Activated CD4-positive, alpha-beta memory T cell treated with anti-CD3 and anti-CD28 coated beads for 36 hours (primary cell): Measurements from ENCODE around the gene ADGRE3. TPM values are rescaled to one million over a fixed set of nuclear protein-coding genes. Genes with fewer than 3 reads are reported as not detected.

Experiments used
- total RNA-seq, 2 experiments: library from RNA; stranded (reverse); gene quantifications; one replicate each; pipeline ENCODE4 v1.2.3, GENCODE V29; 2021

The ADGRE3 gene
- total RNA-seq, 2 experiments from 2014 or later = not detected

Other genes starting within 250 kb of the ADGRE3 start
- 100 to 1,000 TPM; 188 to 207 TPM for gene PKN1, start 241.5 kb downstream of the ADGRE3 start, total RNA-seq
- gene PTGER1, start 199.5 kb downstream of the ADGRE3 start, total RNA-seq = under 1 TPM; 0.29 to 0.41 TPM
- gene GIPC1, start 178.7 kb downstream of the ADGRE3 start, total RNA-seq = 10 to 100 TPM; 31.5 to 35.2 TPM
- gene DNAJB1, start 156.4 kb downstream of the ADGRE3 start, total RNA-seq = 10 to 100 TPM; 71.2 to 76.5 TPM
- 100 to 1,000 TPM; 120 TPM for gene TECR, start 145.2 kb downstream of the ADGRE3 start, total RNA-seq
- 100 to 1,000 TPM; 118 to 130 TPM for gene NDUFB7, start 102.8 kb downstream of the ADGRE3 start, total RNA-seq
- under 1 TPM; 0.33 to 0.85 TPM for gene CLEC17A, start 91.8 kb downstream of the ADGRE3 start, total RNA-seq
- 10 to 100 TPM; 16.7 to 18.0 TPM for gene ZNF333, start 15.2 kb upstream of the ADGRE3 start, total RNA-seq
- gene ADGRE2, start 103.7 kb upstream of the ADGRE3 start, total RNA-seq = under 1 TPM; 0.55 to 0.58 TPM
- gene OR7A5, start 160.3 kb upstream of the ADGRE3 start, total RNA-seq = not detected
- gene OR7C1, start 160.3 kb upstream of the ADGRE3 start, total RNA-seq = not detected
- not detected for gene OR7A10, start 174.1 kb upstream of the ADGRE3 start, total RNA-seq
- not detected for gene OR7A17, start 211.3 kb upstream of the ADGRE3 start, total RNA-seq